Activated CD4-positive, CD25-positive, alpha-beta regulatory T cell (primary cell): ENCODE results near the gene VSIG10.

Source experiments
- DNase-seq, 4 experiments: peaks; one replicate each; lab custom pipeline; 2025; lab: John Stamatoyannopoulos, UW

Gene VSIG10

GRCh38 chr12:118060301-118061010 is 43.4 kb downstream of the VSIG10 start:
- peak in 1 of 4 experiments; percentile 25 for DNase-seq

DNA sequence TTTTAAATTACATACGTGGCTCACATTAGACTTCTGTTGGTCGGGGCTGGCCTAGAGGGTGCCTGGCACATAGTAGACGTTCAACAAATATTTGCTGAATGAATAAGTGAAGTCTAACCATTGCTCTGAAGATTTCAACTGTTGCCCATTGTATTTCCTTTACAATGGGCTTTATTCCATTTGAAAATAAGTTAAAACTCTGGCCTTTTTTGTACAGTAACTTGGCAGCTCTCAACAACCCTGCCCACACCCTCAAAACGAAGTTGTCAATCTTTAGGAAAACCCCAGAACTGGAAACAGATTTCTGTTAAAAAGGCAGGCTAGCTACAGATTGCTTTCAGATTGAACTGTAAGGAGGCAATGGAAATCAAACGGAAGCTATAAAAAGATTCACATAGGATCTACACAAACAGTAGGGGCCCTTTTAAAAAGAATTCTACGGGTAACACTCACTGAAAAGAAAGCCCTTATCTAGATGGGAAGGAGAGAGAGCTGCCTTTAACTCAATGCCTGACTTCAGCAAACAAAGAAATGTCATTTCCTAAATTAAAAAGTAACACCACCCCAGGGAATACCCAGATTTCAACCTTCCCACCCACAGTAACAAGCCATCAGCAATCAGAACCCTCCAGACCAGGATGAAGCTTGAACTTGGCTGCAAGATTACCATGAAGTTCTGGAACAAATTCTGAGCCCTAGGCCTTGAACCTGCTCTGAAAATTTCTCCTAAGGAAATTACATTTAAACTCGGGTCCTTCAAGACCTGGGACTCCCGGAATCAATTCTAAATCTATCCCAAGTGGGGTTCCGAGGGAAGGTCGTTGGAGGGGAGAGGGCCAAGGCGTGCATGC is 44.2 kb downstream of the VSIG10 start:
- DNase-seq, result no peak

DNA sequence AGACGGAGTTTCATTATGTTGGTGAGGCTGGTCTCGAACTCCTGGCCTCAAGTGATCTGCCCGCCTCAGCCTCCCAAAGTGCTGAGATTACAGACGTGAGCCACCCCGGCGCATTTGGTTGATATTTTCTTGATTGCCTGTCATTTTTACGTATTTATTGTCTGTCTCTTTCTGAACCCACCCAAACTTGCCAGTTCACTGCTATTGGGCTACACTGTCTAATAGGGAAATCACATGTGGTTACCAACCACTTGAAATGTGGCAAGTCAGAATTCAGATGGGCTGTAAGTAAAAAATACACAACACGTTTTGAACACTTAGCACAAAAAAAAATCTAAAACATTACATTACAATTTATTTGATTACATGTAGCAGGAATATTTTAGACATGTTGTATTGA is 44.9 kb downstream of the VSIG10 start:
- no peak for DNase-seq

- no peak for DNase-seq
These were observed 45.6 kb downstream of the VSIG10 start for GRCh38 chr12:118058227-118058626.

- no peak for DNase-seq
These were observed 47.7 kb downstream of the VSIG10 start for GRCh38 chr12:118055865-118056773.

DNA sequence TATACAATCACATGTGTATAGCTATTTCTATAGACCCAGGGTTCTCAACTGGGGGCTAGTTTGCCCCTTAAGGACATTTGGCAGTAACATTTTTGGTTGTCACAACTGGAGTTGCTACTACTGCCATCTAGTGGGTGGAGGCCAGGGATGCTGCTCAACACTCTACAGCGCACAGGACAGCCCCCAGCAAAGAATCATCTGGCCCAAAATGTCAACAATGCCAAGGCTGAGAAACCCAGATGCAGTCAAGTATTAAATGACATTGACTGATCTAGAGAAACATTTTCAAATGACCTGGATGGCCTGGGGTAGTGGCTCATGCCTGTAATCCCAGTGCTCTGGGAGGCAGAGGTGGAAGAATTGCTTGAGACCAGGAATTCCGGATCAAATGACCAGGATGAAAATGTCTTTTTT is 48.7 kb downstream of the VSIG10 start:
- peak; percentile 27 to 52 (median 36) for DNase-seq

DNA sequence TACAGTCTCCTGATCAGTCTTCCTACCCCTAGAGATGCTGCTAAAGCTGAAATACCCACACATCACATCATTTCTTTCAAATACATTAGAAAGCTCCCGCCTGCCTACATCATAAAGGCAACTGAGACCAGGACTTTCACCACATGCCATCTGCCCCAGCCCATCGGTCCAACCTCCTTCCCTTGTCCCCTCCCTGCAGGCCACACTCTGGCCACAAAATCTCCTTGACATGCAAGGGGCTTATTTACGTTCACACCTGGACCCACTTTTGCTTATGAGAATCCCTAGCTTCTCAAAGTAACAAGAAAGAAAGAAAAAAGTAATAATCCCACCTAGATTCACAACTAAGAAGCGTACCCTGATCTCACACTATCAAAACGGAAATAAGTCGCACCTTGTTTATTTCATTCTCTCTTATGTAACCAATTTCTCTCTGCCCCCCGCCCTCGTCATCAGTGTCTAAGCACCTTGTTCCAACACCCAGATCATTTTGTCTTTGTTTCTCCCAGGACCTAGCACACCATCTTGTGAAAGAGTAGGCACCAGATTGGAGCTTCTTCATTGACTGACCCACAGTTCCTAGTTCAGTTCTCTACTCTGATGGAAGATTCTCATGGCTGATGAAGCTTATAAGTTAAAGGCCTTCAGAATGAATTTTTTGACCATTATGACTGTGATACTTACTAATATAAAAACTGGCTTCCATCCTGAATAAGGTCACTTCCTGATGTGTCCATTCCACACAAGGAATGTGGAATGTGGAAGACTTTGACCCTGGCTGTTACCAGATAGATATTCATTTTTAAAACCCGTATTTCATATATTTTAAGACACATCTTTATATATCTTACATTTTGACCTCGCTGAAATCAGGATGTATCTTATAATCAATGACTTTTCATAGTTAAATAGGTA is 50.5 kb downstream of the VSIG10 start:
- DNase-seq, result no peak

- no peak for DNase-seq
These were observed 51.3 kb downstream of the VSIG10 start for GRCh38 chr12:118052324-118053070.

- no peak for DNase-seq
These were observed 52.6 kb downstream of the VSIG10 start for GRCh38 chr12:118050972-118051910.

- DNase-seq, result no peak
These were observed 57.4 kb downstream of the VSIG10 start for GRCh38 chr12:118046430-118046829.

GRCh38 chr12:118044577-118044976 is 59.2 kb downstream of the VSIG10 start:
- no peak for DNase-seq

DNA sequence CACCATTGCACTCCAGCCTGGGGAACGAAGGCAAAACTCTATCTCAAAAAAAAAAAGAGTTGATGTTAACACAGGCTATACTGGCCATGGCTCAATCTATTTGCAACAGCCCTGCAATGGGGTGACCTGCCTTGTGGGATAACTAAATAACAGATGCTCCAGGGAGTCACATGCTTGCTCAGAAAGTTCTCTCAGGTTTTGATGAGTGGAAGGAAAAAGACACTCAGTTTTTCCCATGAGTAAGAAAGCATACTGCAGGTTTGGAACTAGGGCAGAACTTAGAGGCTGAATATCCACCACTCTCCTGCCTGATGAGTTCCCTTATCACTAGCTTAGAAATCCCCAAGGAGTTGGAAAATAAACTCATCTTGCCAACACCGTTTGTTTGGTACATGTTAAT is 59.7 kb downstream of the VSIG10 start:
- no peak for DNase-seq

DNA sequence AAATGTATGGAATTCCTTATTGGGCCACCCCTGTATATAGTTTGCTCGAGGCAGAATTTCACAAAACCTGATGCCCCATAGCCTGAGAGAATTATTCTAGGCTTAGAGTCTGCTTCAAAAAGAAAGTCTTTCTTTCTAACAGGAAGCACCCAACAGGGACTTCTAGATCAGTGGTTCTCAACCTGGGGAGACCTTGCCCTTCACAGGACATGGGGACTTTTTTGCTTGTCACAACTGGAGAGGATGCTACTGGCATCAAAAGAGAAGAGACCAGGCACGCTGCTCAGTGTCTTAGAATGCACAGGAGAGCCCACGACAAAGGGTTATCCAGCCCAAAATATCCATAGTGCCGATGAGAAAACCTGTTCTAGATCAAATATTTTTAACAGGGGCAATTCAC is 61.7 kb downstream of the VSIG10 start:
- no peak for DNase-seq

DNA sequence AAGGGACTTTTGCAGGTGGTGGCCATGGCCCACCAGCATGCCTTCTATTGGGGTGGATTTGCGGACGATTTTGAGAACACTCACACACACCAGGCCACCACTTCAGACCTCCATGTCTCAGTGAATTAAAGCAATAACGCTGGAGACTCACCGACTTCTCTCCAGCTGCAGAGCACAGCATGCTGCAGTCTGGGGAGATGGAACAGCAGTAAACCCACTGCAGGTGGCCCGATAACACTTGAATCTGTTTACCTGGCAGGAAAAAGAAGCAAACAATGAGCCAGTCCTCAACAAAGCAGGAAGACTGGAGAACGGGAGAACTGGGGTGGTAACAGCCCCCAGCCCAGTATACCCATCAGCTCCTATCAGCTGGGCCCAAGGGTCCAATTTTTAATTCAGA is 65.7 kb downstream of the VSIG10 start:
- DNase-seq, result no peak

DNA sequence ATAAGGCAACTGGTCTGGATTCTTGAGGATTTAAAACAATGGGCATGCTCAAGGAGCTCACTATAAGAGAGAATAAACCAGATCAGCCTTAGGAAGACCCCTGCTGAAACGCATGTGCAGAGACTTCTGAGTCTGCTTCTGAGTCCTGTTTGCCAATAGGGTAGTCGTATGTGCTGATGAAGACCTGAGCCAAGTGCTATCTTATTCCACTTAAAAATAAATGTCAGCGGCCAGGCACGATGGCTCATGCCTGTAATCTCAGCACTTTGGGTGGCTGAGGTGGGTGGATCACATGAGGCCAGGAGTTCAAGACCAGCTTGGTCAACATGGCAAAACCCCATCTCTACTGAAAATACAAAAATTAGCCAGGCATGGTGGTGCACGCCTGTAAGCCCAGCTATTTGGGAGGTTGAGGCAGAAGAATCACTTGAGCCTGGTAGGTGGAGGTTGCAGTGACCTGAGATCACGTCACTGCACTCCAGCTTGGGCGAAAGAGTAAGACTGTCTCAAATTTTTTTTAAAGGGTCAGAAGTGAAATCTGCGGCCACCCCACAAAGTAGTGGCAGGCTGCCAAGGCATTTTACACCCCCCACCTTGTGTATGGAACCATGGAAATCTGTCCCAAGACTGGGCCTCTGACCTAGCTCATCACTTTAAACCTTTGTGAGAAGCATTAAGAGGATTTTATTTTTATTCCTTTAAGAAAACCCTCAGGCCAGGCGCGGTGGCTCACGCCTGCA is 67.0 kb downstream of the VSIG10 start:
- DNase-seq, result no peak

DNA sequence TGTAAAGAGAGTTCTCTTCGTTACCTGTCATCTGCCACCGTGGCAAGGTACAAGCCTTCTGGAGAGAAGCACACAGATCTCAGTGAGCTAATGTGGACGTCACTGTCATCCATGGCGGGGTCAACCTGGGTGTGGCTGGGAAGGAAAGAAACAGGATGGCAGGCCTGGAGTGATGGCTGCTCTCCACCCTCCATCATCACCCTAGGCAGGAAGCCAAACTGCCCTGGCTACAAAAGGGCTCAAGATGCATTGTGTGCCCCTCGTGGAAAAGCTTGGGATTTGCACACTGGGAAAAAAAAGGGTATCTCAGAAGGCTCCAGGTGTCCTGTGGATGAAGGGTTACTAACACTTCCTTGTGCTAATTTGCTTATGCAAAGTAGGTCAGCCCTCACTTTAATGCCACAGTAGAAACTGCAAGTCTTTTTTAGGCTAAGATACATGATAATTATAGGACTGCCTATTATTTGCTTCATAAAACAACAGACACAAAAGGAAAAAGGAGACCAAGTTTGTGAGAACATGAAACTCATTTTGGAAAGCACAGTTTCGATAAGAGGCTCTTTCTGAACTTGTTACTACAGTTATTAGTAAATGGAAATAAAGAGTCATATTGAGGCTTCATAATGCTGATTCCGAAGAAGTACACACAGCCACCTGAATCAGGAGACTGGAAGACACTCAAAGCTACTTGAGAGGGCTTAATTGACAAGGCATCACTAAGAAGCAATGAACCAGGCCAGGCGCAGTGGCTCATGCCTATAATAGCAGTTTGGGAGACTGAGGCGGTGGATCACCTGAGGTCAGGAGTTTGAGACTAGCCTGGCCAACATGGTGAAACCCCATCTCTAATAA is 68.4 kb downstream of the VSIG10 start:
- DNase-seq, result no peak

- no peak for DNase-seq
These were observed 69.2 kb downstream of the VSIG10 start for GRCh38 chr12:118034429-118035189.
